Spleen (tissue), 11 donors: ENCODE measurements around the gene MFNG. TPM values are rescaled to one million over a fixed set of nuclear protein-coding genes. Genes with fewer than 3 reads are reported as not detected.

Experiments
- DNase-seq: peaks from one replicate; pipeline ENCODE4 v3.0.0-alpha.2; 2020
- H3K27ac ChIP-seq, 8 donors: fragments of 200-600 bp; sonication (generic) in 7 of 8; 1 replicate in 4 of 8; 2 replicates in 4 of 8; pipeline versions ENCODE4 v1.5.0 to v1.8.0; 2016 to 2021; ENCODE audit warnings: inconsistent platforms in 4 of 8, mild to moderate bottlenecking in 4 of 8, moderate library complexity in 1 of 8
- H3K27me3 ChIP-seq, 7 donors: fragments of 200-600 bp; sonication (generic) in 6 of 7; replicated peaks in 1 of 7; 1 replicate in 4 of 7; 2 replicates in 3 of 7; pipeline versions ENCODE4 v1.5.0 to v1.8.0; 2016 to 2021; ENCODE audit warnings: inconsistent platforms in 3 of 7, mild to moderate bottlenecking in 1 of 7
- H3K36me3 ChIP-seq, 6 donors: fragments of 200-600 bp; sonication (generic) in 5 of 6; 1 replicate in 4 of 6; 2 replicates in 2 of 6; pipeline versions ENCODE4 v1.5.0 to v1.8.0; 2016 to 2021; ENCODE audit warnings: inconsistent platforms in 2 of 6
- H3K4me1 ChIP-seq, 6 donors: fragments of 200-600 bp; sonication (generic) in 5 of 6; 1 replicate in 3 of 6; 2 replicates in 3 of 6; pipeline versions ENCODE4 v1.5.0 to v1.8.0; 2016 to 2021; ENCODE audit warnings: inconsistent platforms in 3 of 6
- H3K4me3 ChIP-seq, 8 donors: fragments of 200-600 bp; sonication (generic) in 7 of 8; 1 replicate in 4 of 8; 2 replicates in 4 of 8; pipeline versions ENCODE4 v1.5.0 to v1.8.0; 2016 to 2021; ENCODE audit warnings: inconsistent platforms in 4 of 8, mild to moderate bottlenecking in 4 of 8, moderate library complexity in 2 of 8
- H3K9me3 ChIP-seq, 8 donors: fragments of 200-600 bp; sonication (generic) in 7 of 8; 1 replicate in 4 of 8; 2 replicates in 4 of 8; pipeline versions ENCODE4 v1.5.0 to v1.8.0; 2016 to 2021; ENCODE audit warnings: inconsistent platforms in 4 of 8
- CTCF ChIP-seq, 11 experiments: fragments of 200-600 bp in 7 of 11; fragments of 450-650 bp in 4 of 11; sonication (generic) in 4 of 11; IDR thresholded peaks in 8 of 11; conservative IDR thresholded peaks in 3 of 11; 1 replicate in 7 of 11; 2 replicates in 4 of 11; pipeline versions ENCODE4 v1.4.0 to v1.8.0; 2016 to 2021; ENCODE audit warnings: antibody characterized with exemption in 11 of 11, inconsistent platforms in 4 of 11, mild to moderate bottlenecking in 1 of 11
- POLR2A ChIP-seq, 3 donors: fragments of 450-650 bp; IDR thresholded peaks; one replicate each; pipeline ENCODE4 v1.5.1; 2017; ENCODE audit warnings: antibody characterized with exemption in 3 of 3, mild to moderate bottlenecking in 1 of 3
- POLR2AphosphoS5 ChIP-seq, 3 donors: sonication (generic); formaldehyde crosslinking; IDR thresholded peaks; one replicate each; pipeline ENCODE4 v1.5.1; 2017; ENCODE audit warnings: antibody characterized with exemption in 3 of 3
- WGBS, 5 donors: extraction: QIAGEN DNeasy Blood & Tissue Kit in 3 of 5; methylation state at CpG; one replicate each; pipeline versions ENCODE4 v1.1.5 to v1.1.7; 2013 to 2018; 5-methylcytosine and 5-hydroxymethylcytosine counted together
- intact Hi-C: fragments of 100-400 bp; cut with DNase I; formaldehyde crosslinking; loops from one replicate; pipeline ENCODE4 v1.15.0; 2023; ENCODE audit warnings: low total_unique reads
- polyA plus RNA-seq, 3 donors: library from polyadenylated mRNA; stranded (reverse); fragments of 200-250 nt; gene quantifications; one replicate each; pipeline ENCODE4 v1.2.1, GENCODE V29; 2013
- total RNA-seq, 7 donors: library from RNA; depleted of rRNA in 3 of 7; stranded (reverse); fragments of >200 nt in 3 of 7; fragmentation: NEBNext Ultra II Directional in 4 of 7; extraction: Animal tissue kit (Norgen Biotek cat#: 25700) in 4 of 7; gene quantifications; one replicate each; pipeline versions ENCODE4 v1.1.0 to v1.2.1, GENCODE V29; 2016 to 2021
- donor health status: healthy with polysubstance abuse.
- donor health status: DM: no; HTN: no; CAD: no; lungs with moderate emphysema.
- donor health status: DM: no; HTN: no; CAD: no.
- donor health status: Bipolar disorder and iron deficiency.
- donor health status: healthy.
- donor health status: DM: no; HTN: no; CAD: no.
- donor health status: DM: yes; HTN: yes; CAD: no.

The MFNG gene
- total and polyA plus RNA-seq, 10 donors: 38.7 to 138 (median 96.6) TPM

- no peak overlapping the region for H3K4me3 ChIP-seq
- WGBS, 5 donors: 49 to 77% (median 74%) methylated on average over 9 to 24 of the region's 24 CpGs
- H3K9me3 ChIP-seq: no peaks in the 10 kb centered on the region
- H3K4me1 ChIP-seq: peaks cover 0 to 12% (median 0%) of the 10 kb centered on the region in 6 donors
- no peak overlapping the region for H3K27ac ChIP-seq
- peaks cover 0 to 15% (median 0%) of the 10 kb centered on the region in 6 donors for H3K36me3 ChIP-seq
- TF ChIP-seq CTCF (IDR thresholded peaks at IDR 0.05 in 8 of 11, conservative IDR thresholded peaks at IDR 0.05 in 3 of 11) (peak in 8 of 11 experiments; percentile 27 to 65 (median 48)), POLR2AphosphoS5 (IDR thresholded peaks at IDR 0.05) (no peak)
- no peaks in the 10 kb centered on the region for H3K27me3 ChIP-seq
- no peak for DNase-seq
- intact Hi-C loops: no loop called here
Observed at GRCh38 chr22:37492428-37493344, 6.5 kb upstream of the MFNG start.

GRCh38 chr22:37491559-37492427, 5.6 kb upstream of the MFNG start:
- no peak for DNase-seq
- no peak for TF ChIP-seq POLR2A (IDR thresholded peaks at IDR 0.05)
- no peak for TF ChIP-seq CTCF (IDR thresholded peaks at IDR 0.05 in 8 of 11, conservative IDR thresholded peaks at IDR 0.05 in 3 of 11)
- no peak for TF ChIP-seq POLR2AphosphoS5 (IDR thresholded peaks at IDR 0.05)
- Histone ChIP-seq H3K27me3 (no peaks in the 10 kb centered on the region), H3K9me3 (no peaks in the 10 kb centered on the region), H3K4me3 (no peak overlapping the region), H3K27ac (no peak overlapping the region), H3K36me3 (peaks cover 0 to 15% (median 0%) of the 10 kb centered on the region in 6 donors), H3K4me1 (peaks cover 4 to 21% (median 7%) of the 10 kb centered on the region in 6 donors)
- WGBS, 5 donors: 71 to 89% (median 78%) methylated on average over 12 to 21 of the region's 22 CpGs
- intact Hi-C loops: no loop called here

- H3K4me3 ChIP-seq: no peak overlapping the region
- no peak overlapping the region for H3K27ac ChIP-seq
- WGBS, 5 donors: 91 to 98% (median 97%) methylated on average over 7 to 16 of the region's 16 CpGs
- peaks cover 7 to 28% (median 13%) of the 10 kb centered on the region in 6 donors for H3K4me1 ChIP-seq
- intact Hi-C loops: no loop called here
- no peaks in the 10 kb centered on the region for H3K27me3 ChIP-seq
- no peak for DNase-seq
- TF ChIP-seq POLR2AphosphoS5 (IDR thresholded peaks at IDR 0.05) (no peak), POLR2A (IDR thresholded peaks at IDR 0.05) (no peak), CTCF (IDR thresholded peaks at IDR 0.05 in 8 of 11, conservative IDR thresholded peaks at IDR 0.05 in 3 of 11) (no peak)
- no peaks in the 10 kb centered on the region for H3K9me3 ChIP-seq
- peaks cover 0 to 12% (median 0%) of the 10 kb centered on the region in 6 donors for H3K36me3 ChIP-seq
Observed at GRCh38 chr22:37491106-37491505, 4.9 kb upstream of the MFNG start.
